Omental fat pad (tissue), 4 donors: ENCODE results near the gene KIAA1586. TPM values are rescaled to one million over a fixed set of nuclear protein-coding genes. Genes with fewer than 3 reads are reported as not detected.

Experiments
- ATAC-seq: fragments of 150-250 bp; one replicate; pipeline ENCODE4 v1.9.1; 2016; ENCODE audit warnings: mild to moderate bottlenecking, moderate library complexity; ENCODE audit not compliant: low FRiP score
- DNase-seq: peaks from one replicate; pipeline ENCODE4 v3.0.0-alpha.2; 2019; ENCODE audit warnings: low spot score
- total RNA-seq, 4 donors: library from RNA; depleted of rRNA; stranded (reverse); fragments of >200 nt; gene quantifications; one replicate each; pipeline ENCODE4 v1.1.0, GENCODE V29; 2016
- TF ChIP-seq, protein P1 (sequence below), 3 donors: fragments of 450-650 bp; IDR thresholded peaks; one replicate each; pipeline ENCODE4 v1.5.1; 2016 to 2017; ENCODE audit warnings: antibody characterized with exemption in 3 of 3, mild to moderate bottlenecking in 3 of 3, moderate library complexity in 2 of 3

KIAA1586 gene
- total RNA-seq, 4 donors from 2014 or later, result 4.7 to 10.7 (median 7.3) TPM

GRCh38 chr6:57017069-57017468 is 29.4 kb upstream of the KIAA1586 start:
- DNase-seq (no peak), ATAC-seq (no peak)
- TF ChIP-seq, protein P1, sequence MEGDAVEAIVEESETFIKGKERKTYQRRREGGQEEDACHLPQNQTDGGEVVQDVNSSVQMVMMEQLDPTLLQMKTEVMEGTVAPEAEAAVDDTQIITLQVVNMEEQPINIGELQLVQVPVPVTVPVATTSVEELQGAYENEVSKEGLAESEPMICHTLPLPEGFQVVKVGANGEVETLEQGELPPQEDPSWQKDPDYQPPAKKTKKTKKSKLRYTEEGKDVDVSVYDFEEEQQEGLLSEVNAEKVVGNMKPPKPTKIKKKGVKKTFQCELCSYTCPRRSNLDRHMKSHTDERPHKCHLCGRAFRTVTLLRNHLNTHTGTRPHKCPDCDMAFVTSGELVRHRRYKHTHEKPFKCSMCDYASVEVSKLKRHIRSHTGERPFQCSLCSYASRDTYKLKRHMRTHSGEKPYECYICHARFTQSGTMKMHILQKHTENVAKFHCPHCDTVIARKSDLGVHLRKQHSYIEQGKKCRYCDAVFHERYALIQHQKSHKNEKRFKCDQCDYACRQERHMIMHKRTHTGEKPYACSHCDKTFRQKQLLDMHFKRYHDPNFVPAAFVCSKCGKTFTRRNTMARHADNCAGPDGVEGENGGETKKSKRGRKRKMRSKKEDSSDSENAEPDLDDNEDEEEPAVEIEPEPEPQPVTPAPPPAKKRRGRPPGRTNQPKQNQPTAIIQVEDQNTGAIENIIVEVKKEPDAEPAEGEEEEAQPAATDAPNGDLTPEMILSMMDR (IDR thresholded peaks at IDR 0.05), result no peak

DNA sequence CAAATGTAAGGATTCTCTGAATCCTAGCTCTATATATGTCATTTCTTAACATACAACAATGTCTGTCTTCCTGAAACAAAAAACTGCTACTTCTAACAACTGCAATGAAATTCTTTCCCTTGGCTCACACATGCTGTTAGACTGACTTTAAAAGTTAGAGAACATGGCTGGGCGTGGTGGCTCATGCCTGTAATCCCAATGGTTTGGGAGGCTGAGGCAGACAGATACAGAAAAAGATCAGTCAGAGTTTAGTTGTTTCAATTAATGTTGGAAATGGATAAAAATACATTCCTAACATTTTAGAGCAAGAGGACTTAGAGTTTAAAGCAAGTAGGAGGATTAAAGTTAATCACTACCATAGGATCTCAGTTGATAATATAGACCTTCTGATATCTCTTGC is 28.7 kb upstream of the KIAA1586 start:
- TF ChIP-seq, protein P1 (IDR thresholded peaks at IDR 0.05), result no peak
- ATAC-seq (no peak), DNase-seq (no peak)

DNA sequence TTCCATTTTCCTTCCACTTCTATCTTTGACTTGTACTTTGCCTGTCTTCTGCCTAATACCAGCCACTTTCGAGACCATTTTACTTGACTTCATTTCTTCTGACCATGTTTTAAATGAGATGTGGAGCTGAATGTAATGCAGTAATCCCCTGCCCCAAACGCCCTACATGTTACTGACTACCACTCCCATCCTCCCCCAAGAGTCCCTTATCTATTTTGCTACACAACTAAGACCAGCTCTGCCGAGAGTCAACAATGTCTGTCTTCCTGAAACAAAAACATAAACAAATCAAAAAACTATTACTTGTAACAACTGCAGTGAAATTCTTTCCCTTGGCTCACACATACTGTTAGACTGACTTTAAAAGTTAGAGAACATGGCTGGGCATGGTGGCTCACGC is 27.1 kb upstream of the KIAA1586 start:
- ATAC-seq, result no peak
- TF ChIP-seq, protein P1 (IDR thresholded peaks at IDR 0.05), result no peak
- DNase-seq, result no peak

GRCh38 chr6:57021086-57021720 is 25.3 kb upstream of the KIAA1586 start:
- DNase-seq, result no peak
- TF ChIP-seq, protein P1 (IDR thresholded peaks at IDR 0.05), result no peak
- peak; percentile 54 for ATAC-seq

DNA sequence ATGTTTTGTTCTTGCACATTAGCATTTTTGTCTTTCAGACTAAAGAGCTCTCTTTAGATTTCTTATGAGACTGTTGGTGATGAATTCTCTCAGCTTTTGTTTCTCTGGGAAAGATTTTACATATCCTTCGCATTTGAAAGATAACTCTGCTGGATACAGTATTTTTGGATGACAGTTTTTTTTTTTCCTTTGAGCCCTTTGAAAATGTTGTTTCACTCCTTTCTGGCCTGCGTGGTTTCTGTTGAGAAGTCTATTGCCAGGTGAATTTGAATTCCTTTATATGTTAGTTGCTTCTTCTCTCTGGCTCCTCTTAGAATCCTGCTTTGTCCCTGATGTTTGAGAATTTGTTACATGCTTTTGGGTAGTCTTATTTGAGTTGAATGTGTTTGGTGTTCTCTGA is 22.2 kb upstream of the KIAA1586 start:
- ATAC-seq (no peak), DNase-seq (no peak)
- TF ChIP-seq, protein P1 (IDR thresholded peaks at IDR 0.05), result no peak

GRCh38 chr6:57024775-57025174 is 21.7 kb upstream of the KIAA1586 start:
- TF ChIP-seq, protein P1 (IDR thresholded peaks at IDR 0.05), result no peak
- ATAC-seq, result no peak
- DNase-seq, result no peak

- TF ChIP-seq, protein P1 (IDR thresholded peaks at IDR 0.05), result no peak
- ATAC-seq (no peak), DNase-seq (no peak)
Measured at GRCh38 chr6:57026001-57026400, 20.5 kb upstream of the KIAA1586 start.
